ENCODE results near the gene WNT2B. TPM values are rescaled to one million over a fixed set of nuclear protein-coding genes. Genes with fewer than 3 reads are reported as not detected.

WNT2B gene
- total and polyA plus RNA-seq, 9 of the 15 experiments (the other 6 are each of a cell fraction or from before 2014, with no cell fraction given) = 0.02 to 0.06 (median 0.04) TPM; not detected in 3

DNA sequence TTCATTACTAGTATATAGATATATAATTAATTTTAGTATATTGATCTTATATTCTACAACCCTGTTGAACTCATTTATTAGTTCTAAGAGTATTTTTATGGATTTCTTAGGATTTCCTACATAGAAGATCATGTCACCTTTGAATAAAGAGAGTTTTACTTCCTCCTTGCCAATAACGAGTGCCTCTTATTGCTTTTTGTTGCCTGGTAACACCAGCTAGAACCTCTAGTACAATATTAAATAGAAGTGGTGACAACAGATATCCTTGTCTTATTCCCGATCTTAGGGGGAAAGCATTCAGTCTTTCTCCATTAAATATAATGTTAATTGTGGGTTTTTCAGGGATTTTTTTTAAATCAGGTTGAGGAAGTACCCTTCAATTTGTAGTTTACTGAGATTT, 40.8 kb downstream of the WNT2B start:
- H3K9me1 ChIP-seq (ENCODE audit: control insufficient read depth, insufficient read depth, low read length) = no peaks in the 10 kb centered on the region
- no peaks in the 10 kb centered on the region for H3K36me3 ChIP-seq (ENCODE audit: control insufficient read depth, insufficient read depth, low read length)
- H3K9ac ChIP-seq (ENCODE audit: insufficient read depth in 1 of 2, low read depth in 2 of 2, low read length in 2 of 2) = no peak overlapping the region
- no peaks in the 10 kb centered on the region for H3K27me3 ChIP-seq (ENCODE audit: control insufficient read depth in 2 of 2, insufficient read depth in 2 of 2, low read length in 2 of 2)
- in situ Hi-C loops (cut with MboI) (no loop called here), intact Hi-C loops (cut with micrococcal nuclease) (no loop called here)
- TF ChIP-seq RFX1 (IDR thresholded peaks at IDR 0.05) (0 out of 2 replicates have a peak, but pooled peaks have one; percentile 16), ZNF274 (IDR thresholded peaks at IDR 0.05; ENCODE audit: borderline replicate concordance, low read depth, low read length) (no peak), NR3C1 (CRISPR knock-in tag; IDR thresholded peaks at IDR 0.05) (no peak)
- CTCF ChIA-PET (ENCODE audit: low intra/inter-chr PET ratio) = no interaction called here
- H2AFZ ChIP-seq (ENCODE audit: low read depth, low read length) = no peak overlapping the region
- no peaks in the 10 kb centered on the region for H3K4me1 ChIP-seq (replicated peaks in 1 of 2; ENCODE audit: control insufficient read depth in 2 of 2, insufficient read depth in 2 of 2, low read length in 2 of 2)
- no peak overlapping the region for H3K27ac ChIP-seq (ENCODE audit: extremely low read depth, low read depth, low read length)
- 65% methylated on average over 2 of the region's 2 CpGs for whole genome bisulfite sequencing (ENCODE audit: insufficient coverage, low coverage, missing lambda C conversion rate)
- BruUV-seq (replicated peaks) = no TSS peak
- POLR2A ChIA-PET = interaction anchor here (0.8 kb wide), 1 partner anchor 11 kb away, joined by 4 read pairs; no protein-coding TSS in a partner anchor
- H4K20me1 ChIP-seq (replicated peaks; ENCODE audit: control insufficient read depth, insufficient read depth, low read length) = no peaks in the 10 kb centered on the region
- H3K79me2 ChIP-seq (ENCODE audit: control insufficient read depth, insufficient read depth, low read length) = no peaks in the 10 kb centered on the region
- H3K4me2 ChIP-seq (ENCODE audit: insufficient read depth, low read length) = no peak overlapping the region
- ATAC-seq (no peak), DNase-seq (ENCODE audit: extremely low read depth in 1 of 4, low spot score in 3 of 4) (no peak), FAIRE-seq (no peak)
- no peak overlapping the region for H3K4me3 ChIP-seq
- H3K9me3 ChIP-seq (replicated peaks; ENCODE audit: control insufficient read depth, insufficient read depth, low read depth, low read length) = no peaks in the 10 kb centered on the region

DNA sequence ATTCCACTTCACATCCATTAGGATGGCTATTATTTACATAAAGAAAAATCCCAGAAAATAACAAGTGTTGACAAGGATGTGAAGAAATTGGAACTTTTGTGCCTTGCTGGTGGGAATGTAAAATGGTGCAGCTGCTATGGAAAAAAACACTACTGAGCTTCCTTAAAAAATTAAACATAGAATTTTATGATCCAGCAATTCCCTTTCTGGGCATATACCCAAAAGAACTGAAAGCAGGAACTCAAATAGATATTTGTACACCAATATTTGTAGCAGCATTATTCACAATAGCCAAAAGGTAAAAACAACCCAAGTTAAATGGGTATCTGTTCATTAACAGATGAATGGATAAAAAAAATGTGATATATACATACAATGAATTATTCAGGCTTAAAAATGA, 45.6 kb downstream of the WNT2B start:
- BruUV-seq (replicated peaks) = no TSS peak
- H4K20me1 ChIP-seq (replicated peaks; ENCODE audit: control insufficient read depth, insufficient read depth, low read length) = no peaks in the 10 kb centered on the region
- no peaks in the 10 kb centered on the region for H3K9me3 ChIP-seq (replicated peaks; ENCODE audit: control insufficient read depth, insufficient read depth, low read depth, low read length)
- H3K27me3 ChIP-seq (ENCODE audit: control insufficient read depth in 2 of 2, insufficient read depth in 2 of 2, low read length in 2 of 2) = no peaks in the 10 kb centered on the region
- CTCF ChIA-PET (ENCODE audit: low intra/inter-chr PET ratio) = no interaction called here
- no peak for ATAC-seq
- POLR2A ChIA-PET = no interaction called here
- H3K4me2 ChIP-seq (ENCODE audit: insufficient read depth, low read length) = no peak overlapping the region
- H3K4me3 ChIP-seq = no peak overlapping the region
- no peaks in the 10 kb centered on the region; a peak in 1 of 5 replicates for H3K4me1 ChIP-seq (replicated peaks in 1 of 2; ENCODE audit: control insufficient read depth in 2 of 2, insufficient read depth in 2 of 2, low read length in 2 of 2)
- H3K9ac ChIP-seq (ENCODE audit: insufficient read depth in 1 of 2, low read depth in 2 of 2, low read length in 2 of 2) = no peak overlapping the region
- DNase-seq (ENCODE audit: extremely low read depth in 1 of 4, low spot score in 3 of 4) = no peak
- H3K36me3 ChIP-seq (ENCODE audit: control insufficient read depth, insufficient read depth, low read length) = no peaks in the 10 kb centered on the region; the same call in 2 of the 3 replicates
- intact Hi-C loops (cut with micrococcal nuclease) = no loop called here
- H3K79me2 ChIP-seq (ENCODE audit: control insufficient read depth, insufficient read depth, low read length) = no peaks in the 10 kb centered on the region
- FAIRE-seq = no peak
- in situ Hi-C loops (cut with MboI) = no loop called here
- H3K9me1 ChIP-seq (ENCODE audit: control insufficient read depth, insufficient read depth, low read length) = no peaks in the 10 kb centered on the region
- H2AFZ ChIP-seq (ENCODE audit: low read depth, low read length) = no peak overlapping the region
- no peak overlapping the region for H3K27ac ChIP-seq (ENCODE audit: extremely low read depth, low read depth, low read length)
- TF ChIP-seq, protein P1, sequence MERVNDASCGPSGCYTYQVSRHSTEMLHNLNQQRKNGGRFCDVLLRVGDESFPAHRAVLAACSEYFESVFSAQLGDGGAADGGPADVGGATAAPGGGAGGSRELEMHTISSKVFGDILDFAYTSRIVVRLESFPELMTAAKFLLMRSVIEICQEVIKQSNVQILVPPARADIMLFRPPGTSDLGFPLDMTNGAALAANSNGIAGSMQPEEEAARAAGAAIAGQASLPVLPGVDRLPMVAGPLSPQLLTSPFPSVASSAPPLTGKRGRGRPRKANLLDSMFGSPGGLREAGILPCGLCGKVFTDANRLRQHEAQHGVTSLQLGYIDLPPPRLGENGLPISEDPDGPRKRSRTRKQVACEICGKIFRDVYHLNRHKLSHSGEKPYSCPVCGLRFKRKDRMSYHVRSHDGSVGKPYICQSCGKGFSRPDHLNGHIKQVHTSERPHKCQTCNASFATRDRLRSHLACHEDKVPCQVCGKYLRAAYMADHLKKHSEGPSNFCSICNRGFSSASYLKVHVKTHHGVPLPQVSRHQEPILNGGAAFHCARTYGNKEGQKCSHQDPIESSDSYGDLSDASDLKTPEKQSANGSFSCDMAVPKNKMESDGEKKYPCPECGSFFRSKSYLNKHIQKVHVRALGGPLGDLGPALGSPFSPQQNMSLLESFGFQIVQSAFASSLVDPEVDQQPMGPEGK (CRISPR knock-in tag; IDR thresholded peaks at IDR 0.05; ENCODE audit: borderline replicate concordance) = no peak
- TF ChIP-seq, protein P2, sequence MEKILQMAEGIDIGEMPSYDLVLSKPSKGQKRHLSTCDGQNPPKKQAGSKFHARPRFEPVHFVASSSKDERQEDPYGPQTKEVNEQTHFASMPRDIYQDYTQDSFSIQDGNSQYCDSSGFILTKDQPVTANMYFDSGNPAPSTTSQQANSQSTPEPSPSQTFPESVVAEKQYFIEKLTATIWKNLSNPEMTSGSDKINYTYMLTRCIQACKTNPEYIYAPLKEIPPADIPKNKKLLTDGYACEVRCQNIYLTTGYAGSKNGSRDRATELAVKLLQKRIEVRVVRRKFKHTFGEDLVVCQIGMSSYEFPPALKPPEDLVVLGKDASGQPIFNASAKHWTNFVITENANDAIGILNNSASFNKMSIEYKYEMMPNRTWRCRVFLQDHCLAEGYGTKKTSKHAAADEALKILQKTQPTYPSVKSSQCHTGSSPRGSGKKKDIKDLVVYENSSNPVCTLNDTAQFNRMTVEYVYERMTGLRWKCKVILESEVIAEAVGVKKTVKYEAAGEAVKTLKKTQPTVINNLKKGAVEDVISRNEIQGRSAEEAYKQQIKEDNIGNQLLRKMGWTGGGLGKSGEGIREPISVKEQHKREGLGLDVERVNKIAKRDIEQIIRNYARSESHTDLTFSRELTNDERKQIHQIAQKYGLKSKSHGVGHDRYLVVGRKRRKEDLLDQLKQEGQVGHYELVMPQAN (IDR thresholded peaks at IDR 0.05; ENCODE audit: borderline replicate concordance) = no peak
- TF ChIP-seq ZNF785 (CRISPR knock-in tag; IDR thresholded peaks at IDR 0.05) = no peak
- TF ChIP-seq C11orf30 (IDR thresholded peaks at IDR 0.05; ENCODE audit: low read depth) = no peak
- no peak for TF ChIP-seq ZNF12 (CRISPR knock-in tag; IDR thresholded peaks at IDR 0.05)
- no peak for TF ChIP-seq MXI1 (IDR thresholded peaks at IDR 0.05; ENCODE audit: low read depth, low read length)
- TF ChIP-seq, protein P3, sequence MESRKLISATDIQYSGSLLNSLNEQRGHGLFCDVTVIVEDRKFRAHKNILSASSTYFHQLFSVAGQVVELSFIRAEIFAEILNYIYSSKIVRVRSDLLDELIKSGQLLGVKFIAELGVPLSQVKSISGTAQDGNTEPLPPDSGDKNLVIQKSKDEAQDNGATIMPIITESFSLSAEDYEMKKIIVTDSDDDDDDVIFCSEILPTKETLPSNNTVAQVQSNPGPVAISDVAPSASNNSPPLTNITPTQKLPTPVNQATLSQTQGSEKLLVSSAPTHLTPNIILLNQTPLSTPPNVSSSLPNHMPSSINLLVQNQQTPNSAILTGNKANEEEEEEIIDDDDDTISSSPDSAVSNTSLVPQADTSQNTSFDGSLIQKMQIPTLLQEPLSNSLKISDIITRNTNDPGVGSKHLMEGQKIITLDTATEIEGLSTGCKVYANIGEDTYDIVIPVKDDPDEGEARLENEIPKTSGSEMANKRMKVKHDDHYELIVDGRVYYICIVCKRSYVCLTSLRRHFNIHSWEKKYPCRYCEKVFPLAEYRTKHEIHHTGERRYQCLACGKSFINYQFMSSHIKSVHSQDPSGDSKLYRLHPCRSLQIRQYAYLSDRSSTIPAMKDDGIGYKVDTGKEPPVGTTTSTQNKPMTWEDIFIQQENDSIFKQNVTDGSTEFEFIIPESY (CRISPR knock-in tag; IDR thresholded peaks at IDR 0.05) = no peak
- no peak for TF ChIP-seq HDGF (IDR thresholded peaks at IDR 0.05)

Data from K562 (cell line).